HEK293 (cell line): Measurements from ENCODE around the gene RORB.

Experiments used
- CTCF ChIA-PET: fragments of 350-600 bp; formaldehyde crosslinking; extraction: SDS; loops from one replicate; lab custom pipeline; 2021; ENCODE audit warnings: antibody characterized with exemption; lab: Yijun Ruan, JAX
- POLR2A ChIA-PET: fragments of 300-600 bp; formaldehyde crosslinking; extraction: SDS; loops from one replicate; lab custom pipeline; 2020; ENCODE audit warnings: antibody characterized with exemption, inconsistent platforms; lab: Yijun Ruan, JAX
- H3K27ac ChIP-seq: fragments of 200-500 bp; sonication (Bioruptor generic); 2 replicates; pipeline ENCODE4 v1.5.1; 2014; ENCODE audit warnings: low read depth, low read length, control low read depth, inconsistent platforms; ENCODE audit errors: extremely low read depth
- H3K36me3 ChIP-seq, 2 experiments: fragments of 200-500 bp in 1 of 2; sonication (Bioruptor generic) in 1 of 2; 1 replicate in 1 of 2; 2 replicates in 1 of 2; pipeline ENCODE4 v1.5.1; 2014 to 2017; ENCODE audit warnings: inconsistent platforms in 2 of 2, low read length in 2 of 2; ENCODE audit not compliant: control insufficient read depth in 2 of 2, insufficient read depth in 1 of 2
- H3K4me1 ChIP-seq: fragments of 200-500 bp; sonication (Bioruptor generic); 2 replicates; pipeline ENCODE4 v1.5.1; 2014; ENCODE audit warnings: mild to moderate bottlenecking, low read length, inconsistent platforms; ENCODE audit not compliant: control insufficient read depth, insufficient read depth
- H3K4me3 ChIP-seq: 2 replicates; pipeline ENCODE4 v1.5.1; 2011; ENCODE audit warnings: low read depth, mild to moderate bottlenecking, control low read depth, low read length, moderate library complexity
- H3K9me3 ChIP-seq: fragments of 200-500 bp; sonication (Bioruptor generic); 2 replicates; pipeline ENCODE4 v1.5.1; 2014; ENCODE audit warnings: low read depth, low read length, inconsistent platforms; ENCODE audit not compliant: control insufficient read depth, insufficient read depth
- KLF8 ChIP-seq: fragments of 450-650 bp; formaldehyde crosslinking; IDR thresholded peaks from 2 replicates; pipeline ENCODE4 v1.5.1; 2016; ENCODE audit warnings: missing biosample characterization, missing genetic modification characterization
- OVOL3 ChIP-seq: fragments of 450-650 bp; formaldehyde crosslinking; IDR thresholded peaks from 2 replicates; pipeline ENCODE4 v1.5.1; 2016; ENCODE audit warnings: missing biosample characterization, missing genetic modification characterization
- PRDM2 ChIP-seq: fragments of 450-650 bp; formaldehyde crosslinking; IDR thresholded peaks from 2 replicates; pipeline ENCODE4 v1.5.1; 2016; ENCODE audit warnings: missing biosample characterization, missing genetic modification characterization, borderline replicate concordance
- TSHZ1 ChIP-seq: fragments of 450-650 bp; formaldehyde crosslinking; IDR thresholded peaks from 2 replicates; pipeline ENCODE4 v1.5.1; 2016; ENCODE audit warnings: missing biosample characterization, missing genetic modification characterization, borderline replicate concordance
- ZBTB6 ChIP-seq: fragments of 450-650 bp; formaldehyde crosslinking; IDR thresholded peaks from 2 replicates; pipeline ENCODE4 v1.5.1; 2017; ENCODE audit warnings: missing biosample characterization, missing genetic modification characterization
- ZBTB7A ChIP-seq: fragments of 450-650 bp; formaldehyde crosslinking; IDR thresholded peaks from 2 replicates; pipeline ENCODE4 v1.5.1; 2016; ENCODE audit warnings: low read depth, missing biosample characterization, missing genetic modification characterization
- ZFP41 ChIP-seq: fragments of 450-650 bp; formaldehyde crosslinking; IDR thresholded peaks from 2 replicates; pipeline ENCODE4 v1.5.1; 2016; ENCODE audit warnings: missing biosample characterization, missing genetic modification characterization, borderline replicate concordance
- ZNF19 ChIP-seq: fragments of 450-650 bp; formaldehyde crosslinking; IDR thresholded peaks from 2 replicates; pipeline ENCODE4; 2016; ENCODE audit warnings: missing biosample characterization, missing genetic modification characterization, low read depth
- ZNF394 ChIP-seq: fragments of 450-650 bp; formaldehyde crosslinking; IDR thresholded peaks from 2 replicates; pipeline ENCODE4 v1.5.1; 2016; ENCODE audit warnings: missing biosample characterization, missing genetic modification characterization, mild to moderate bottlenecking, moderate library complexity, borderline replicate concordance
- ZNF416 ChIP-seq: fragments of 450-650 bp; formaldehyde crosslinking; IDR thresholded peaks from 2 replicates; pipeline ENCODE4 v1.5.1; 2016; ENCODE audit warnings: missing biosample characterization, missing genetic modification characterization
- ZNF596 ChIP-seq: fragments of 450-650 bp; IDR thresholded peaks from 2 replicates; pipeline ENCODE4 v1.5.0; 2018; ENCODE audit warnings: missing biosample characterization, mild to moderate bottlenecking, missing genetic modification characterization, moderate library complexity
- ZNF624 ChIP-seq: fragments of 450-650 bp; formaldehyde crosslinking; IDR thresholded peaks from 2 replicates; pipeline ENCODE4 v1.5.1; 2017; ENCODE audit warnings: missing biosample characterization, missing genetic modification characterization
- ZNF777 ChIP-seq: fragments of 450-650 bp; formaldehyde crosslinking; IDR thresholded peaks from 2 replicates; pipeline ENCODE4 v1.5.1; 2017; ENCODE audit warnings: missing biosample characterization, missing genetic modification characterization, borderline replicate concordance
- ZSCAN23 ChIP-seq: fragments of 450-650 bp; formaldehyde crosslinking; IDR thresholded peaks from 2 replicates; pipeline ENCODE4 v1.5.1; 2016; ENCODE audit warnings: missing biosample characterization, missing genetic modification characterization
- TF ChIP-seq, protein P1 (sequence below): fragments of 450-650 bp; formaldehyde crosslinking; IDR thresholded peaks from 2 replicates; pipeline ENCODE4 v1.5.1; 2016; ENCODE audit warnings: missing biosample characterization, missing genetic modification characterization
- TF ChIP-seq, protein P2 (sequence below): fragments of 450-650 bp; formaldehyde crosslinking; IDR thresholded peaks from 2 replicates; pipeline ENCODE4 v1.5.1; 2016; ENCODE audit warnings: missing biosample characterization, missing genetic modification characterization
- TF ChIP-seq, protein P3 (sequence below): fragments of 450-650 bp; formaldehyde crosslinking; optimal IDR thresholded peaks from 2 replicates; pipeline ENCODE3; 2016; ENCODE audit warnings: missing biosample characterization, mild to moderate bottlenecking, missing genetic modification characterization

Gene RORB

GRCh38 chr9:74691058-74691457 lies 193.9 kb downstream of the RORB start:
- ChIA-PET POLR2A (no interaction called here), CTCF (no interaction called here)
- no peaks in the 10 kb centered on the region for H3K4me1 ChIP-seq
- TF ChIP-seq ZNF624 (tag by site-specific recombination) (no peak), ZNF416 (no peak), ZBTB7A (no peak), ZBTB6 (no peak), OVOL3 (no peak), TSHZ1 (tag by site-specific recombination) (no peak), ZSCAN23 (no peak), ZNF777 (tag by site-specific recombination) (no peak), ZNF394 (tag by site-specific recombination) (no peak), PRDM2 (no peak), ZNF19 (tag by site-specific recombination) (no peak), ZNF596 (tag by site-specific recombination) (no peak), ZFP41 (tag by site-specific recombination) (no peak), KLF8 (tag by site-specific recombination) (no peak)
- TF ChIP-seq, protein P1, sequence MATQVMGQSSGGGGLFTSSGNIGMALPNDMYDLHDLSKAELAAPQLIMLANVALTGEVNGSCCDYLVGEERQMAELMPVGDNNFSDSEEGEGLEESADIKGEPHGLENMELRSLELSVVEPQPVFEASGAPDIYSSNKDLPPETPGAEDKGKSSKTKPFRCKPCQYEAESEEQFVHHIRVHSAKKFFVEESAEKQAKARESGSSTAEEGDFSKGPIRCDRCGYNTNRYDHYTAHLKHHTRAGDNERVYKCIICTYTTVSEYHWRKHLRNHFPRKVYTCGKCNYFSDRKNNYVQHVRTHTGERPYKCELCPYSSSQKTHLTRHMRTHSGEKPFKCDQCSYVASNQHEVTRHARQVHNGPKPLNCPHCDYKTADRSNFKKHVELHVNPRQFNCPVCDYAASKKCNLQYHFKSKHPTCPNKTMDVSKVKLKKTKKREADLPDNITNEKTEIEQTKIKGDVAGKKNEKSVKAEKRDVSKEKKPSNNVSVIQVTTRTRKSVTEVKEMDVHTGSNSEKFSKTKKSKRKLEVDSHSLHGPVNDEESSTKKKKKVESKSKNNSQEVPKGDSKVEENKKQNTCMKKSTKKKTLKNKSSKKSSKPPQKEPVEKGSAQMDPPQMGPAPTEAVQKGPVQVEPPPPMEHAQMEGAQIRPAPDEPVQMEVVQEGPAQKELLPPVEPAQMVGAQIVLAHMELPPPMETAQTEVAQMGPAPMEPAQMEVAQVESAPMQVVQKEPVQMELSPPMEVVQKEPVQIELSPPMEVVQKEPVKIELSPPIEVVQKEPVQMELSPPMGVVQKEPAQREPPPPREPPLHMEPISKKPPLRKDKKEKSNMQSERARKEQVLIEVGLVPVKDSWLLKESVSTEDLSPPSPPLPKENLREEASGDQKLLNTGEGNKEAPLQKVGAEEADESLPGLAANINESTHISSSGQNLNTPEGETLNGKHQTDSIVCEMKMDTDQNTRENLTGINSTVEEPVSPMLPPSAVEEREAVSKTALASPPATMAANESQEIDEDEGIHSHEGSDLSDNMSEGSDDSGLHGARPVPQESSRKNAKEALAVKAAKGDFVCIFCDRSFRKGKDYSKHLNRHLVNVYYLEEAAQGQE (tag by site-specific recombination): no peak
- TF ChIP-seq, protein P2, sequence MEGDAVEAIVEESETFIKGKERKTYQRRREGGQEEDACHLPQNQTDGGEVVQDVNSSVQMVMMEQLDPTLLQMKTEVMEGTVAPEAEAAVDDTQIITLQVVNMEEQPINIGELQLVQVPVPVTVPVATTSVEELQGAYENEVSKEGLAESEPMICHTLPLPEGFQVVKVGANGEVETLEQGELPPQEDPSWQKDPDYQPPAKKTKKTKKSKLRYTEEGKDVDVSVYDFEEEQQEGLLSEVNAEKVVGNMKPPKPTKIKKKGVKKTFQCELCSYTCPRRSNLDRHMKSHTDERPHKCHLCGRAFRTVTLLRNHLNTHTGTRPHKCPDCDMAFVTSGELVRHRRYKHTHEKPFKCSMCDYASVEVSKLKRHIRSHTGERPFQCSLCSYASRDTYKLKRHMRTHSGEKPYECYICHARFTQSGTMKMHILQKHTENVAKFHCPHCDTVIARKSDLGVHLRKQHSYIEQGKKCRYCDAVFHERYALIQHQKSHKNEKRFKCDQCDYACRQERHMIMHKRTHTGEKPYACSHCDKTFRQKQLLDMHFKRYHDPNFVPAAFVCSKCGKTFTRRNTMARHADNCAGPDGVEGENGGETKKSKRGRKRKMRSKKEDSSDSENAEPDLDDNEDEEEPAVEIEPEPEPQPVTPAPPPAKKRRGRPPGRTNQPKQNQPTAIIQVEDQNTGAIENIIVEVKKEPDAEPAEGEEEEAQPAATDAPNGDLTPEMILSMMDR: no peak
- TF ChIP-seq, protein P3, sequence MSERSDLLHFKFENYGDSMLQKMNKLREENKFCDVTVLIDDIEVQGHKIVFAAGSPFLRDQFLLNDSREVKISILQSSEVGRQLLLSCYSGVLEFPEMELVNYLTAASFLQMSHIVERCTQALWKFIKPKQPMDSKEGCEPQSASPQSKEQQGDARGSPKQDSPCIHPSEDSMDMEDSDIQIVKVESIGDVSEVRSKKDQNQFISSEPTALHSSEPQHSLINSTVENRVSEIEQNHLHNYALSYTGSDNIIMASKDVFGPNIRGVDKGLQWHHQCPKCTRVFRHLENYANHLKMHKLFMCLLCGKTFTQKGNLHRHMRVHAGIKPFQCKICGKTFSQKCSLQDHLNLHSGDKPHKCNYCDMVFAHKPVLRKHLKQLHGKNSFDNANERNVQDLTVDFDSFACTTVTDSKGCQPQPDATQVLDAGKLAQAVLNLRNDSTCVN (tag by site-specific recombination): no peak
- H3K36me3 ChIP-seq: no peaks in the 10 kb centered on the region
- no peaks in the 10 kb centered on the region for H3K9me3 ChIP-seq
- H3K27ac ChIP-seq: no peak overlapping the region
- no peak overlapping the region for H3K4me3 ChIP-seq
